Thoracic aorta (tissue), 2 donors: ENCODE measurements around the gene CSPG4. TPM values are rescaled to one million over a fixed set of nuclear protein-coding genes. Genes with fewer than 3 reads are reported as not detected.

Experiments
- ATAC-seq: fragments of 150-250 bp; one replicate; pipeline ENCODE4 v1.8.0; 2017; ENCODE audit warnings: low read depth; ENCODE audit not compliant: insufficient number of reproducible peaks, low FRiP score
- DNase-seq: peaks from one replicate; pipeline ENCODE4 v3.0.0-alpha.2; 2020; ENCODE audit warnings: low spot score
- H3K27ac ChIP-seq, 2 donors: fragments of 200-600 bp; sonication (generic); 1 replicate in 1 of 2; 2 replicates in 1 of 2; pipeline ENCODE4 v1.5.1; 2016; ENCODE audit warnings: mild to moderate bottlenecking in 2 of 2, moderate library complexity in 2 of 2
- H3K27me3 ChIP-seq: fragments of 200-600 bp; sonication (generic); replicated peaks from 2 replicates; pipeline ENCODE4 v1.6.0; 2016; ENCODE audit warnings: mild to moderate bottlenecking; ENCODE audit not compliant: insufficient read depth
- H3K36me3 ChIP-seq: fragments of 200-600 bp; sonication (generic); one replicate; pipeline ENCODE4 v1.5.1; 2016
- H3K4me1 ChIP-seq, 2 donors: fragments of 200-600 bp; sonication (generic); 1 replicate in 1 of 2; 2 replicates in 1 of 2; pipeline versions ENCODE4 v1.5.1 to v1.6.0; 2016; ENCODE audit warnings: low read depth in 2 of 2, mild to moderate bottlenecking in 1 of 2; ENCODE audit not compliant: control insufficient read depth in 1 of 2
- H3K4me3 ChIP-seq: fragments of 200-600 bp; sonication (generic); 2 replicates; pipeline ENCODE4 v1.5.1; 2016; ENCODE audit warnings: mild to moderate bottlenecking
- H3K9me3 ChIP-seq: fragments of 200-600 bp; sonication (generic); 2 replicates; pipeline ENCODE4 v1.5.1; 2016
- total RNA-seq, 2 donors: library from RNA; depleted of rRNA; stranded (reverse); fragments of >200 nt; gene quantifications; one replicate each; pipeline versions ENCODE4 v1.1.0 to v1.2.3, GENCODE V29; 2016
- TF ChIP-seq, protein P1 (sequence below): fragments of 200-600 bp; sonication (generic); IDR thresholded peaks from one replicate; pipeline ENCODE4 v1.5.1; 2019; ENCODE audit warnings: antibody characterized with exemption

Gene CSPG4
- total RNA-seq, 2 donors from 2014 or later = 252 to 263 TPM

GRCh38 chr15:75625542-75626347 lies 86.9 kb downstream of the CSPG4 start, which contains the start of gene SNUPN:
TSS of gene SNUPN (minus strand) at chr15:75625725. CDS start at chr15:75621051, 4,674 bp downstream.
- Histone ChIP-seq H3K4me3 (peak within 1 kb of the TSS; percentile 100), H3K27me3 (no peaks in the 10 kb centered on the region), H3K27ac (peak within 1 kb of the TSS; percentile 93 to 99), H3K9me3 (no peaks in the 10 kb centered on the region), H3K4me1 (peaks cover 9 to 21% of the 10 kb centered on the region in 2 donors), H3K36me3 (no peaks in the 10 kb centered on the region)
- peak; percentile 87 for ATAC-seq
- DNase-seq = peak; percentile 74
- TF ChIP-seq, protein P1, sequence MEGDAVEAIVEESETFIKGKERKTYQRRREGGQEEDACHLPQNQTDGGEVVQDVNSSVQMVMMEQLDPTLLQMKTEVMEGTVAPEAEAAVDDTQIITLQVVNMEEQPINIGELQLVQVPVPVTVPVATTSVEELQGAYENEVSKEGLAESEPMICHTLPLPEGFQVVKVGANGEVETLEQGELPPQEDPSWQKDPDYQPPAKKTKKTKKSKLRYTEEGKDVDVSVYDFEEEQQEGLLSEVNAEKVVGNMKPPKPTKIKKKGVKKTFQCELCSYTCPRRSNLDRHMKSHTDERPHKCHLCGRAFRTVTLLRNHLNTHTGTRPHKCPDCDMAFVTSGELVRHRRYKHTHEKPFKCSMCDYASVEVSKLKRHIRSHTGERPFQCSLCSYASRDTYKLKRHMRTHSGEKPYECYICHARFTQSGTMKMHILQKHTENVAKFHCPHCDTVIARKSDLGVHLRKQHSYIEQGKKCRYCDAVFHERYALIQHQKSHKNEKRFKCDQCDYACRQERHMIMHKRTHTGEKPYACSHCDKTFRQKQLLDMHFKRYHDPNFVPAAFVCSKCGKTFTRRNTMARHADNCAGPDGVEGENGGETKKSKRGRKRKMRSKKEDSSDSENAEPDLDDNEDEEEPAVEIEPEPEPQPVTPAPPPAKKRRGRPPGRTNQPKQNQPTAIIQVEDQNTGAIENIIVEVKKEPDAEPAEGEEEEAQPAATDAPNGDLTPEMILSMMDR = no peak

Other genes with a start within 250 kb of the CSPG4 start
- gene PTPN9, start 133.5 kb downstream of the CSPG4 start, total RNA-seq = 10 to 100 TPM; 19.6 to 20.9 TPM
- 10 to 100 TPM in 1 of 2 donors, 1 to 10 TPM in 1; 5.8 to 16.9 TPM for gene SNUPN, start 87.1 kb downstream of the CSPG4 start, total RNA-seq
- 100 to 1,000 TPM in 1 of 2 donors, 10 to 100 TPM in 1; 79.9 to 127 TPM for gene IMP3, start 72.6 kb downstream of the CSPG4 start, total RNA-seq
- 10 to 100 TPM; 45.1 to 57.3 TPM for gene SNX33, start 64.9 kb downstream of the CSPG4 start, total RNA-seq
- gene UBE2Q2, start 130.6 kb upstream of the CSPG4 start, total RNA-seq = 10 to 100 TPM; 31.5 to 40.2 TPM
- 10 to 100 TPM; 14.7 to 20.7 TPM for gene FBXO22, start 191.0 kb upstream of the CSPG4 start, total RNA-seq